Natural killer cell (primary cell): ENCODE results near the gene CAST. TPM values are rescaled to one million over a fixed set of nuclear protein-coding genes. Genes with fewer than 3 reads are reported as not detected.
A peak's percentile ranks its signal among the peaks of the same experiment; 100 is the strongest.

Experiments
- ATAC-seq, 3 donors: fragments of 150-1000 bp in 2 of 3; fragments of 200-7000 bp in 1 of 3; cut with Tn5 transposase; 1 replicate in 1 of 3; 2 replicates in 2 of 3; pipeline ENCODE4 v1.10.0; 2021; ENCODE audit warnings: mild to moderate bottlenecking in 2 of 3, moderate library complexity in 2 of 3
- DNase-seq, 2 donors: peaks; one replicate each; pipeline versions ENCODE4 v3.0.0 to v3.0.0-alpha.2; 2013 to 2021; ENCODE audit warnings: mixed read lengths in 1 of 2
- H3K27ac ChIP-seq: one replicate; pipeline ENCODE4 v1.5.1; 2013; ENCODE audit warnings: mild to moderate bottlenecking, low read length
- H3K27me3 ChIP-seq: one replicate; pipeline ENCODE4 v1.6.1; 2013; ENCODE audit warnings: low read length; ENCODE audit not compliant: control insufficient read depth, insufficient read depth
- H3K36me3 ChIP-seq: one replicate; pipeline ENCODE4 v1.6.1; 2013; ENCODE audit warnings: low read length; ENCODE audit not compliant: control insufficient read depth, insufficient read depth
- H3K4me1 ChIP-seq: one replicate; pipeline ENCODE4 v1.6.1; 2013; ENCODE audit warnings: low read length; ENCODE audit not compliant: control insufficient read depth, insufficient read depth
- H3K4me3 ChIP-seq: one replicate; pipeline ENCODE4 v1.5.1; 2013; ENCODE audit warnings: low read length
- H3K9me3 ChIP-seq: one replicate; pipeline ENCODE4 v1.6.1; 2013; ENCODE audit warnings: low read length; ENCODE audit not compliant: control insufficient read depth, insufficient read depth
- H3K27ac Mint-ChIP-seq, 2 donors: one replicate each; pipeline ENCODE4 v1.8.0; 2022; ENCODE audit warnings: mild to moderate bottlenecking in 2 of 2, mixed read lengths in 2 of 2, moderate library complexity in 1 of 2
- H3K27me3 Mint-ChIP-seq, 2 donors: one replicate each; pipeline ENCODE4 v1.8.0; 2022; ENCODE audit warnings: low read depth in 2 of 2, mixed read lengths in 2 of 2
- H3K36me3 Mint-ChIP-seq: one replicate; pipeline ENCODE4 v1.8.0; 2022; ENCODE audit warnings: mixed read lengths
- H3K4me1 Mint-ChIP-seq, 2 donors: one replicate each; pipeline ENCODE4 v1.8.0; 2022; ENCODE audit warnings: mixed read lengths in 2 of 2
- H3K4me3 Mint-ChIP-seq: one replicate; pipeline ENCODE4 v1.8.0; 2022; ENCODE audit warnings: mild to moderate bottlenecking, moderate library complexity, mixed read lengths
- H3K9me3 Mint-ChIP-seq, 2 donors: one replicate each; pipeline ENCODE4 v1.8.0; 2022; ENCODE audit warnings: mixed read lengths in 2 of 2
- CTCF ChIP-seq: fragments of 200-600 bp; IDR thresholded peaks from one replicate; pipeline ENCODE4 v1.8.0; 2022; ENCODE audit warnings: antibody characterized with exemption
- WGBS: methylation state at CpG from one replicate; pipeline ENCODE4 v1.1.7; 2013; ENCODE audit warnings: missing lambda C conversion rate; ENCODE audit not compliant: insufficient coverage; 5-methylcytosine and 5-hydroxymethylcytosine counted together
- intact Hi-C: fragments of 100-400 bp; cut with micrococcal nuclease; formaldehyde crosslinking; loops from one replicate; pipeline ENCODE4 v1.14.2; 2022
- total RNA-seq, 4 donors: library from RNA; stranded (reverse); fragments of 120-200 nt in 1 of 4; gene quantifications; one replicate each; pipeline versions ENCODE4 v1.2.3 to v1.2.4, GENCODE V29; 2013 to 2022

The CAST gene
- total RNA-seq, 3 donors from 2014 or later (not counting 1 experiment from before 2014, with no cell fraction given): 364 to 414 (median 376) TPM

DNA sequence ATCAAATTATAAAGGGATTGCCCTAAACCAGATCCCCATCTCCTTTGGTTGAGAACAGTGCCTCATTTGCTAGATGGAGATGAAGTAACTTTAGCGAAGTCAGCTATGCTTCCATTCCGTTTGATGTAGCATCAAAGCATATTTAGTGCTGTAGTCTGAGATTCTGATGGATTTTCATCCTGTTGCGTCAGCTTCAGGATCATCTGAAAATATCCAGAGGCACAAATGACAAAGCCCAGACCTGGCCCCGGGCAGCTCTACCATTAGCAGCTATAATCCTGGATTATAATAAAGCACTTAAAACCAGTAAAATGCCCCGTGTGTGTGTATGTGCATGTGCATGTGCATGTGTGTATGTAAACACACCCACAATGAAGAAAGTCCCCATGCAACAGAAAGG is 100.8 kb downstream of the CAST start:
- Histone ChIP-seq H3K9me3 (no peaks in the 10 kb centered on the region), H3K4me3 (no peak overlapping the region), H3K4me1 (no peaks in the 10 kb centered on the region), H3K27ac (no peak overlapping the region), H3K27me3 (no peaks in the 10 kb centered on the region), H3K36me3 (peaks cover 87% of the 10 kb centered on the region)
- Mint-ChIP-seq H3K27ac (peak overlapping the region; percentile 49 to 50), H3K27me3 (no peaks in the 10 kb centered on the region), H3K9me3 (no peaks in the 10 kb centered on the region), H3K4me3 (no peak overlapping the region), H3K4me1 (no peaks in the 10 kb centered on the region), H3K36me3 (peaks cover 39% of the 10 kb centered on the region)
- ATAC-seq (no peak), DNase-seq (no peak)
- TF ChIP-seq CTCF: no peak
- intact Hi-C loops: no loop called here
- 89% methylated on average over 5 of the region's 5 CpGs for WGBS

DNA sequence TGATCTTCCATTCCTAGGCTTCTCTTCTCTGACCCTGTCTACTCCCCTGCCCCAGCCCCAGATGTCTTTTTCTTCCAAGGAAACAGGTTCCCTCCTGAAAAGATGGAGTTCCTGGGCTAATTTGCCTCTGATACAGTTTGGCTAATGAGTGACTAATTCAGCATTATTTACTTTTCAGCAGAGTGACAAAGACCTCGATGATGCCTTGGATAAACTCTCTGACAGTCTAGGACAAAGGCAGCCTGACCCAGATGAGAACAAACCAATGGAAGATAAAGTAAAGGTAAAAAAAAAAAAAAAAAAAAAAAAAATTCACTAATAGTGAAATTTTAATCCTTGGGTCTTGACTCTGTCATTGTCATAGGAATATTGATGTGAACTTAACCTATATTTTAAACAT is 102.9 kb downstream of the CAST start:
- Mint-ChIP-seq H3K27me3 (no peaks in the 10 kb centered on the region), H3K36me3 (peaks cover 45% of the 10 kb centered on the region), H3K4me1 (peaks cover 4 to 9% of the 10 kb centered on the region in 2 donors), H3K9me3 (no peaks in the 10 kb centered on the region), H3K4me3 (no peak overlapping the region), H3K27ac (peak overlapping the region; percentile 48 to 60)
- no peaks in the 10 kb centered on the region for H3K9me3 ChIP-seq
- no peaks in the 10 kb centered on the region for H3K27me3 ChIP-seq
- WGBS: 92% methylated on average over 1 of the region's 1 CpG
- no peaks in the 10 kb centered on the region for H3K4me1 ChIP-seq
- TF ChIP-seq CTCF: no peak
- intact Hi-C loops: no loop called here
- no peak for ATAC-seq
- peaks cover 93% of the 10 kb centered on the region for H3K36me3 ChIP-seq
- DNase-seq: no peak
- H3K4me3 ChIP-seq: no peak overlapping the region
- no peak overlapping the region for H3K27ac ChIP-seq

DNA sequence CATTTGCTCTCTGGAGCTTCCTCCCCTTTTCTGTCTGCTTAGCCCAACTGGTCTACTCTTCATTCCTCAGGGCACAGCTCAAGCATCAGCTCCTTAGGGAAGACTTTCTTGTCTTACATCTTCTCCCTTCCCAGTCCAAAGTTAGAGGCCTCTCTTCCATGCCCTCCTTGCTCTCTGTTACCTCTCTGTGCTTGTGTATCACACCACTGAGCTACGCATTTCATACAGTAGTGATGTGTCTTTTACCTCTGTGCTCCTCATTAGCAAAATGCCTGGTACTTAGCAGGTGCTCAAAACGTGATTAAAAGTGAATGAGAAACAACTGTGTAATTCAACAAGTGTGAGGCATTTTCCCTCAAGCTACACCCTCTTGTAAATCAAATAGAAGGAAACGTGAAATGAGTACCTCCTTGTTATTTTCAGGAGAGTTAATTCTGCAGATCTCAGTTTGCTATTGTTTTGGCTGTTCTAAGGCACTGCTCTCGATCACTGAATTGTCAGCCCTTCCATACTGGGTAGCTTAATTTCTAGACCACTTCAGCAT is 106.6 kb downstream of the CAST start:
- no peak for ATAC-seq
- Mint-ChIP-seq H3K27me3 (no peaks in the 10 kb centered on the region), H3K9me3 (no peaks in the 10 kb centered on the region), H3K27ac (peak overlapping the region; percentile 57 to 82), H3K4me3 (no peak overlapping the region), H3K4me1 (peaks cover 11 to 19% of the 10 kb centered on the region in 2 donors), H3K36me3 (peaks cover 45% of the 10 kb centered on the region)
- DNase-seq: no peak
- H3K36me3 ChIP-seq: peaks cover 99% of the 10 kb centered on the region
- H3K9me3 ChIP-seq: no peaks in the 10 kb centered on the region
- WGBS: 94% methylated on average over 4 of the region's 4 CpGs
- H3K27ac ChIP-seq: no peak overlapping the region
- H3K4me3 ChIP-seq: no peak overlapping the region
- no peaks in the 10 kb centered on the region for H3K4me1 ChIP-seq
- H3K27me3 ChIP-seq: no peaks in the 10 kb centered on the region
- intact Hi-C loops: no loop called here
- TF ChIP-seq CTCF: no peak

GRCh38 chr5:96771395-96771794 is 109.2 kb downstream of the CAST start:
- Mint-ChIP-seq H3K36me3 (peaks cover 50% of the 10 kb centered on the region), H3K27ac (peak overlapping the region; percentile 57 to 82), H3K4me3 (no peak overlapping the region), H3K4me1 (peaks cover 11 to 19% of the 10 kb centered on the region in 2 donors), H3K27me3 (no peaks in the 10 kb centered on the region), H3K9me3 (no peaks in the 10 kb centered on the region)
- Histone ChIP-seq H3K27me3 (no peaks in the 10 kb centered on the region), H3K4me1 (no peaks in the 10 kb centered on the region), H3K9me3 (no peaks in the 10 kb centered on the region), H3K27ac (peak overlapping the region; percentile 32), H3K4me3 (no peak overlapping the region), H3K36me3 (peaks cover 99% of the 10 kb centered on the region)
- no peak for ATAC-seq
- no peak for DNase-seq
- TF ChIP-seq CTCF: no peak
- WGBS: 60% methylated on average over 1 of the region's 1 CpG
- intact Hi-C loops: loop anchor here (10.0 kb wide), 1 partner anchor 253 kb away; no protein-coding TSS in a partner anchor
